HepG2 (cell line): ENCODE results near the gene BCAS3. TPM values are rescaled to one million over a fixed set of nuclear protein-coding genes. Genes with fewer than 3 reads are reported as not detected.
A peak's percentile ranks its signal among the peaks of the same experiment; 100 is the strongest.

ENCODE experiments used
- ARNT2 ChIP-seq: sonication (generic); formaldehyde crosslinking; IDR thresholded peaks from 2 replicates; pipeline ENCODE4 v1.8.0; 2022; ENCODE audit warnings: mild to moderate bottlenecking, low read depth, missing genetic modification reagents, moderate library complexity
- EEA1 ChIP-seq: sonication (generic); formaldehyde crosslinking; IDR thresholded peaks from 2 replicates; pipeline ENCODE4 v1.5.1; 2020; ENCODE audit warnings: mild to moderate bottlenecking, missing genetic modification reagents, borderline replicate concordance
- ESRRA ChIP-seq: sonication (generic); formaldehyde crosslinking; IDR thresholded peaks from 2 replicates; pipeline ENCODE4 v1.5.1; 2020; ENCODE audit warnings: mild to moderate bottlenecking, low read depth, missing genetic modification reagents
- GFI1 ChIP-seq: sonication (generic); formaldehyde crosslinking; IDR thresholded peaks from 2 replicates; pipeline ENCODE4 v1.5.0; 2020; ENCODE audit warnings: missing genetic modification reagents, mild to moderate bottlenecking, borderline replicate concordance
- HDAC6 ChIP-seq: fragments of 200-600 bp; sonication (generic); IDR thresholded peaks from 2 replicates; pipeline ENCODE4 v1.7.0; 2017; ENCODE audit warnings: mild to moderate bottlenecking, antibody characterized with exemption, low read length, low read depth
- NBN ChIP-seq: fragments of 450-650 bp; conservative IDR thresholded peaks from 2 replicates; pipeline ENCODE4 v1.6.1; 2017
- PCBP2 ChIP-seq: fragments of 200-400 bp; formaldehyde crosslinking; optimal IDR thresholded peaks from 2 replicates; pipeline ENCODE3; 2018; ENCODE audit warnings: low read length, low read depth; ENCODE audit not compliant: poor library complexity, severe bottlenecking
- POLR2AphosphoS5 ChIP-seq: IDR thresholded peaks from 2 replicates; pipeline ENCODE4 v1.6.1; 2012; ENCODE audit warnings: low read depth, low read length
- SP140L ChIP-seq: sonication (generic); formaldehyde crosslinking; IDR thresholded peaks from 2 replicates; pipeline ENCODE4 v1.4.0; 2020; ENCODE audit warnings: missing genetic modification reagents, borderline replicate concordance
- XBP1 ChIP-seq: sonication (generic); formaldehyde crosslinking; IDR thresholded peaks from 2 replicates; pipeline ENCODE4 v1.5.0; 2020; ENCODE audit warnings: missing genetic modification reagents
- ZNF205 ChIP-seq: IDR thresholded peaks from 2 replicates; pipeline ENCODE4 v1.6.1; 2018; ENCODE audit warnings: missing biosample characterization, missing genetic modification reagents
- ZNF660 ChIP-seq: sonication (generic); formaldehyde crosslinking; IDR thresholded peaks from 2 replicates; pipeline ENCODE4 v1.5.1; 2020; ENCODE audit warnings: mild to moderate bottlenecking, low read depth, missing genetic modification reagents, borderline replicate concordance
- ZNF766 ChIP-seq: sonication (generic); formaldehyde crosslinking; IDR thresholded peaks from 2 replicates; pipeline ENCODE4 v1.5.0; 2020; ENCODE audit warnings: missing genetic modification reagents, borderline replicate concordance
- polyA plus RNA-seq, 8 experiments: library from polyadenylated mRNA; depleted of rRNA in 3 of 8; stranded (reverse) in 7 of 8; unstranded in 1 of 8; fragments of >200 nt; fragmentation: Illumina TruSeq in 4 of 8; extraction: Trizol in 4 of 8; gene quantifications; 2 replicates each; pipeline versions ENCODE4 v1.2.1 to v1.2.3, GENCODE V29; 2011 to 2016; ENCODE audit warnings: low read depth in 4 of 8, missing spikeins in 1 of 8, mixed read lengths in 1 of 8; ENCODE audit not compliant: insufficient read depth in 1 of 8
- total RNA-seq, 5 experiments: library from RNA; depleted of rRNA; stranded (reverse); fragments of >200 nt; fragmentation: Illumina TruSeq; extraction: Trizol; gene quantifications; 2 replicates each; pipeline ENCODE4 v1.2.3, GENCODE V29; 2016; ENCODE audit warnings: low read depth in 1 of 5
- TF ChIP-seq, protein P1 (sequence below), 2 experiments: sonication (generic) in 1 of 2; formaldehyde crosslinking in 1 of 2; IDR thresholded peaks; 2 replicates each; pipeline versions ENCODE4 v1.4.0 to v1.6.1; 2018 to 2020; ENCODE audit warnings: missing genetic modification reagents in 2 of 2, borderline replicate concordance in 1 of 2, low read depth in 1 of 2, mild to moderate bottlenecking in 1 of 2, missing biosample characterization in 1 of 2
- TF ChIP-seq, protein P2 (sequence below): sonication (generic); formaldehyde crosslinking; IDR thresholded peaks from 2 replicates; pipeline ENCODE4 v1.4.0; 2020; ENCODE audit warnings: low read depth, mild to moderate bottlenecking, missing genetic modification reagents
- TF ChIP-seq, protein P3 (sequence below): sonication (generic); formaldehyde crosslinking; IDR thresholded peaks from 2 replicates; pipeline ENCODE4 v1.5.0; 2020; ENCODE audit warnings: missing genetic modification reagents
- TF ChIP-seq, protein P4 (sequence below): sonication (generic); formaldehyde crosslinking; IDR thresholded peaks from 2 replicates; pipeline ENCODE4 v1.5.0; 2020; ENCODE audit warnings: missing genetic modification reagents, mild to moderate bottlenecking, borderline replicate concordance
- TF ChIP-seq, protein P5 (sequence below): IDR thresholded peaks from 2 replicates; pipeline ENCODE4 v1.6.1; 2016; ENCODE audit warnings: low read depth, control low read depth
- TF ChIP-seq, protein P6 (sequence below): IDR thresholded peaks from 2 replicates; pipeline ENCODE4 v1.6.1; 2016; ENCODE audit warnings: mild to moderate bottlenecking

The BCAS3 gene
- total and polyA plus RNA-seq, 2 of the 13 experiments (the other 11 are each of a cell fraction or from before 2014, with no cell fraction given): 10.7 to 11.2 TPM

DNA sequence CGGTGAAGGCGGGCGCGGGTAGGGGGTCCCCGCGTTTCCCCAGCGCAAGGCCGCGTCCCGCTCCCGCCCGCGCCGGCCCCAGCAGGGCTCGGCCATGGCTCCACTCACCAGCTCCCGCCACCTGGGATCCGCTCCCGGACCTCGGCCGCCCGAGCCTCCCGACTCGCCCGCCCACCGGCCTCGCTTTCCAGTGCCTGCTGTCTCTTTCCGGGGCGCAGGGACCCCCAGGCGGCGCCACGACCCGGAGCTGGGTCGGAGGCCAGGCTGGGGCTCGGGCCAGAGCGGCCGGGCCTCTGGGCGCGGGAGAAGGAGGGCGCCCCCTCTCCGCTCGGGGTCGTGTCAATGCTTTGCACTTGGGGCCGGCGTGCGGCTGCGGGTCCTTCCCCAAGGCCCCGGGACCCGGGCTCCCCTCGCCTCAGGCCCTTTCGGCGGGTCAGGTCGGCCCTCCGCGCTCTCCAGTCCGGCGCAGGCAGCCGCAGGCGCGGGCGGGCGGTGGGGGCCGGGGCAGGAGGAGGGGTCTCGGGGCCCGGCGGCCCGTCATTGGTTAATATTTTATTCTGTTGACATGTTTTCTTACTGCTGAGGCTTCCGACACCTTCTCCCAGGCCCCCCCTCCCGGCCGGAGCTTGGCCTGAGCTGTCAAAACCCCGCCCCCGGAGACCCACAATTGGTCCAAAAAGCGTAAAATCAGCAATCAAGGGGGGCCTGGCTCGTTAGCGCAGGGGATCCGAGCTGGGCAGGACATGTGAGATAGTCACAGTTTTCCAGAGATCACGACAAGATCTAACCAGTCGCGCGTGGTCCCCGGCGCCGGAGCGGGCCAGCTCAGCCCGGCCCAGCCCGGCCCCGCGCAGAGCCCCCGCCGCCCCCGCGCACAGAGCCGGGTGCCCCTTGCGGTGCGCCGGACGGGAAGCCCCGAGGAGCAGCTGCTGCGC lies 721.7 kb downstream of the BCAS3 start, which contains the start of gene TBX2 (continued):
- TF ChIP-seq NBN: no peak
- TF ChIP-seq, protein P1, sequence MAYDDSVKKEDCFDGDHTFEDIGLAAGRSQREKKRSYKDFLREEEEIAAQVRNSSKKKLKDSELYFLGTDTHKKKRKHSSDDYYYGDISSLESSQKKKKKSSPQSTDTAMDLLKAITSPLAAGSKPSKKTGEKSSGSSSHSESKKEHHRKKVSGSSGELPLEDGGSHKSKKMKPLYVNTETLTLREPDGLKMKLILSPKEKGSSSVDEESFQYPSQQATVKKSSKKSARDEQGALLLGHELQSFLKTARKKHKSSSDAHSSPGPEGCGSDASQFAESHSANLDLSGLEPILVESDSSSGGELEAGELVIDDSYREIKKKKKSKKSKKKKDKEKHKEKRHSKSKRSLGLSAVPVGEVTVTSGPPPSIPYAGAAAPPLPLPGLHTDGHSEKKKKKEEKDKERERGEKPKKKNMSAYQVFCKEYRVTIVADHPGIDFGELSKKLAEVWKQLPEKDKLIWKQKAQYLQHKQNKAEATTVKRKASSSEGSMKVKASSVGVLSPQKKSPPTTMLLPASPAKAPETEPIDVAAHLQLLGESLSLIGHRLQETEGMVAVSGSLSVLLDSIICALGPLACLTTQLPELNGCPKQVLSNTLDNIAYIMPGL (CRISPR knock-in tag; IDR thresholded peaks at IDR 0.05; ENCODE audit: borderline replicate concordance in 1 of 2, low read depth in 1 of 2): peak; percentile 91 to 97
- TF ChIP-seq POLR2AphosphoS5: peak; percentile 59; the same call in 1 of the 2 replicates
- 0 out of 2 replicates have a peak, but pooled peaks have one; percentile 50 for TF ChIP-seq ZNF766 (CRISPR knock-in tag)
- TF ChIP-seq, protein P2, sequence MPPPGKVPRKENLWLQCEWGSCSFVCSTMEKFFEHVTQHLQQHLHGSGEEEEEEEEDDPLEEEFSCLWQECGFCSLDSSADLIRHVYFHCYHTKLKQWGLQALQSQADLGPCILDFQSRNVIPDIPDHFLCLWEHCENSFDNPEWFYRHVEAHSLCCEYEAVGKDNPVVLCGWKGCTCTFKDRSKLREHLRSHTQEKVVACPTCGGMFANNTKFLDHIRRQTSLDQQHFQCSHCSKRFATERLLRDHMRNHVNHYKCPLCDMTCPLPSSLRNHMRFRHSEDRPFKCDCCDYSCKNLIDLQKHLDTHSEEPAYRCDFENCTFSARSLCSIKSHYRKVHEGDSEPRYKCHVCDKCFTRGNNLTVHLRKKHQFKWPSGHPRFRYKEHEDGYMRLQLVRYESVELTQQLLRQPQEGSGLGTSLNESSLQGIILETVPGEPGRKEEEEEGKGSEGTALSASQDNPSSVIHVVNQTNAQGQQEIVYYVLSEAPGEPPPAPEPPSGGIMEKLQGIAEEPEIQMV (CRISPR knock-in tag): 0 out of 2 replicates have a peak, but pooled peaks have one; percentile 61
- 0 out of 2 replicates have a peak, but pooled peaks have one; percentile 34 for TF ChIP-seq HDAC6
- TF ChIP-seq SP140L (CRISPR knock-in tag): no peak
- TF ChIP-seq XBP1 (CRISPR knock-in tag): no peak
- TF ChIP-seq GFI1 (CRISPR knock-in tag): peak; percentile 49
- no peak for TF ChIP-seq ZNF660 (CRISPR knock-in tag)
- TF ChIP-seq ESRRA (CRISPR knock-in tag): peak; percentile 30; the same call in 1 of the 2 replicates
- TF ChIP-seq EEA1 (CRISPR knock-in tag): peak; percentile 50
- TF ChIP-seq PCBP2: no peak
- TF ChIP-seq, protein P3, sequence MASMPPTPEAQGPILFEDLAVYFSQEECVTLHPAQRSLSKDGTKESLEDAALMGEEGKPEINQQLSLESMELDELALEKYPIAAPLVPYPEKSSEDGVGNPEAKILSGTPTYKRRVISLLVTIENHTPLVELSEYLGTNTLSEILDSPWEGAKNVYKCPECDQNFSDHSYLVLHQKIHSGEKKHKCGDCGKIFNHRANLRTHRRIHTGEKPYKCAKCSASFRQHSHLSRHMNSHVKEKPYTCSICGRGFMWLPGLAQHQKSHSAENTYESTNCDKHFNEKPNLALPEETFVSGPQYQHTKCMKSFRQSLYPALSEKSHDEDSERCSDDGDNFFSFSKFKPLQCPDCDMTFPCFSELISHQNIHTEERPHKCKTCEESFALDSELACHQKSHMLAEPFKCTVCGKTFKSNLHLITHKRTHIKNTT (CRISPR knock-in tag): no peak
- no peak for TF ChIP-seq ZNF205 (CRISPR knock-in tag)
- TF ChIP-seq ARNT2 (CRISPR knock-in tag): peak; percentile 89; the same call in 1 of the 2 replicates
- TF ChIP-seq, protein P4, sequence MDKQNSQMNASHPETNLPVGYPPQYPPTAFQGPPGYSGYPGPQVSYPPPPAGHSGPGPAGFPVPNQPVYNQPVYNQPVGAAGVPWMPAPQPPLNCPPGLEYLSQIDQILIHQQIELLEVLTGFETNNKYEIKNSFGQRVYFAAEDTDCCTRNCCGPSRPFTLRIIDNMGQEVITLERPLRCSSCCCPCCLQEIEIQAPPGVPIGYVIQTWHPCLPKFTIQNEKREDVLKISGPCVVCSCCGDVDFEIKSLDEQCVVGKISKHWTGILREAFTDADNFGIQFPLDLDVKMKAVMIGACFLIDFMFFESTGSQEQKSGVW (CRISPR knock-in tag): no peak
- TF ChIP-seq, protein P5, sequence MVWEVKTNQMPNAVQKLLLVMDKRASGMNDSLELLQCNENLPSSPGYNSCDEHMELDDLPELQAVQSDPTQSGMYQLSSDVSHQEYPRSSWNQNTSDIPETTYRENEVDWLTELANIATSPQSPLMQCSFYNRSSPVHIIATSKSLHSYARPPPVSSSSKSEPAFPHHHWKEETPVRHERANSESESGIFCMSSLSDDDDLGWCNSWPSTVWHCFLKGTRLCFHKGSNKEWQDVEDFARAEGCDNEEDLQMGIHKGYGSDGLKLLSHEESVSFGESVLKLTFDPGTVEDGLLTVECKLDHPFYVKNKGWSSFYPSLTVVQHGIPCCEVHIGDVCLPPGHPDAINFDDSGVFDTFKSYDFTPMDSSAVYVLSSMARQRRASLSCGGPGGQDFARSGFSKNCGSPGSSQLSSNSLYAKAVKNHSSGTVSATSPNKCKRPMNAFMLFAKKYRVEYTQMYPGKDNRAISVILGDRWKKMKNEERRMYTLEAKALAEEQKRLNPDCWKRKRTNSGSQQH: no peak
- TF ChIP-seq, protein P6, sequence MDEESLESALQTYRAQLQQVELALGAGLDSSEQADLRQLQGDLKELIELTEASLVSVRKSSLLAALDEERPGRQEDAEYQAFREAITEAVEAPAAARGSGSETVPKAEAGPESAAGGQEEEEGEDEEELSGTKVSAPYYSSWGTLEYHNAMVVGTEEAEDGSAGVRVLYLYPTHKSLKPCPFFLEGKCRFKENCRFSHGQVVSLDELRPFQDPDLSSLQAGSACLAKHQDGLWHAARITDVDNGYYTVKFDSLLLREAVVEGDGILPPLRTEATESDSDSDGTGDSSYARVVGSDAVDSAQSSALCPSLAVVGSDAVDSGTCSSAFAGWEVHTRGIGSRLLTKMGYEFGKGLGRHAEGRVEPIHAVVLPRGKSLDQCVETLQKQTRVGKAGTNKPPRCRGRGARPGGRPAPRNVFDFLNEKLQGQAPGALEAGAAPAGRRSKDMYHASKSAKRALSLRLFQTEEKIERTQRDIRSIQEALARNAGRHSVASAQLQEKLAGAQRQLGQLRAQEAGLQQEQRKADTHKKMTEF: peak; percentile 76; the same call in 1 of the 2 replicates
